Right ventricle myocardium superior (tissue), 1 donor: ENCODE data around the gene GALNT14. TPM values are rescaled to one million over a fixed set of nuclear protein-coding genes. Genes with fewer than 3 reads are reported as not detected.

ENCODE experiments used
- ATAC-seq: fragments of 200-7000 bp; cut with Tn5 transposase; one replicate; pipeline ENCODE4 v1.9.1; 2020; ENCODE audit warnings: mild to moderate bottlenecking; ENCODE audit not compliant: poor library complexity
- DNase-seq: peaks from one replicate; pipeline ENCODE4 v3.0.0-alpha.2; 2020
- intact Hi-C: fragments of 100-400 bp; cut with DNase I; formaldehyde crosslinking; loops from one replicate; pipeline ENCODE4 v1.11.2; 2022
- total RNA-seq: library from RNA; stranded (reverse); fragmentation: NEBNext Ultra II Directional; extraction: Animal tissue kit (Norgen Biotek cat#: 25700); gene quantifications from one replicate; pipeline ENCODE4 v1.2.1, GENCODE V29; 2021
- donor health status: DM: no; HTN: yes; CAD: no; lungs with severe emphysema.

Gene GALNT14
- total RNA-seq, 1 donor from 2014 or later = 0.67 TPM

GRCh38 chr2:31069643-31070325 is 68.5 kb downstream of the GALNT14 start:
- intact Hi-C loops = no loop called here
- DNase-seq (no peak), ATAC-seq (no peak)

- intact Hi-C loops = no loop called here
- ATAC-seq (no peak), DNase-seq (no peak)
These were observed 71.0 kb downstream of the GALNT14 start for GRCh38 chr2:31067259-31067658.

GRCh38 chr2:31066551-31066950 is 71.7 kb downstream of the GALNT14 start:
- DNase-seq (no peak), ATAC-seq (no peak)
- intact Hi-C loops = no loop called here

GRCh38 chr2:31066086-31066485 is 72.2 kb downstream of the GALNT14 start:
- no peak for DNase-seq
- no peak for ATAC-seq
- intact Hi-C loops = no loop called here

- intact Hi-C loops = no loop called here
- ATAC-seq (no peak), DNase-seq (no peak)
These were observed 72.9 kb downstream of the GALNT14 start for GRCh38 chr2:31065356-31065755.

GRCh38 chr2:31060397-31060796 is 77.8 kb downstream of the GALNT14 start:
- no peak for DNase-seq
- intact Hi-C loops = no loop called here
- no peak for ATAC-seq

GRCh38 chr2:31058096-31059035 is 79.9 kb downstream of the GALNT14 start:
- ATAC-seq = no peak
- intact Hi-C loops = no loop called here

GRCh38 chr2:31057691-31058090 is 80.5 kb downstream of the GALNT14 start:
- no peak for ATAC-seq
- intact Hi-C loops = no loop called here
- DNase-seq = no peak

More at GRCh38 chr2:31058096-31059035, 79.9 kb downstream of the GALNT14 start:
- DNase-seq = no peak

- DNase-seq (no peak), ATAC-seq (no peak)
These were observed 82.3 kb downstream of the GALNT14 start for GRCh38 chr2:31055938-31056337.

GRCh38 chr2:31054842-31055388 is 83.3 kb downstream of the GALNT14 start:
- DNase-seq = no peak
- ATAC-seq = peak; percentile 45
- intact Hi-C loops = no loop called here

More at GRCh38 chr2:31055938-31056337, 82.3 kb downstream of the GALNT14 start:
- intact Hi-C loops = no loop called here

GRCh38 chr2:31053929-31054782 is 84.1 kb downstream of the GALNT14 start:
- DNase-seq = no peak
- ATAC-seq = peak; percentile 29
- intact Hi-C loops = no loop called here

GRCh38 chr2:31052284-31052683 is 86.0 kb downstream of the GALNT14 start:
- intact Hi-C loops = no loop called here
- no peak for ATAC-seq
- DNase-seq = no peak

- intact Hi-C loops = no loop called here
- DNase-seq (no peak), ATAC-seq (no peak)
These were observed 86.7 kb downstream of the GALNT14 start for GRCh38 chr2:31051258-31052140.

GRCh38 chr2:31049916-31050588 is 88.2 kb downstream of the GALNT14 start:
- no peak for ATAC-seq
- DNase-seq = no peak
- intact Hi-C loops = no loop called here

GRCh38 chr2:31049264-31049663 is 89.0 kb downstream of the GALNT14 start:
- no peak for DNase-seq
- intact Hi-C loops = no loop called here
- ATAC-seq = no peak

- intact Hi-C loops = no loop called here
- DNase-seq (no peak), ATAC-seq (no peak)
These were observed 90.6 kb downstream of the GALNT14 start for GRCh38 chr2:31047599-31047998.

GRCh38 chr2:31038385-31038784 is 99.9 kb downstream of the GALNT14 start:
- DNase-seq = no peak
- intact Hi-C loops = no loop called here
- ATAC-seq = no peak
